ENCODE measurements around the gene GRIK4.
"Not testable (repeated sequence)": the region's sequence is repeated elsewhere in the genome, so short reads cannot be mapped to it uniquely, and the experiment has no call there.

GRIK4 gene

DNA sequence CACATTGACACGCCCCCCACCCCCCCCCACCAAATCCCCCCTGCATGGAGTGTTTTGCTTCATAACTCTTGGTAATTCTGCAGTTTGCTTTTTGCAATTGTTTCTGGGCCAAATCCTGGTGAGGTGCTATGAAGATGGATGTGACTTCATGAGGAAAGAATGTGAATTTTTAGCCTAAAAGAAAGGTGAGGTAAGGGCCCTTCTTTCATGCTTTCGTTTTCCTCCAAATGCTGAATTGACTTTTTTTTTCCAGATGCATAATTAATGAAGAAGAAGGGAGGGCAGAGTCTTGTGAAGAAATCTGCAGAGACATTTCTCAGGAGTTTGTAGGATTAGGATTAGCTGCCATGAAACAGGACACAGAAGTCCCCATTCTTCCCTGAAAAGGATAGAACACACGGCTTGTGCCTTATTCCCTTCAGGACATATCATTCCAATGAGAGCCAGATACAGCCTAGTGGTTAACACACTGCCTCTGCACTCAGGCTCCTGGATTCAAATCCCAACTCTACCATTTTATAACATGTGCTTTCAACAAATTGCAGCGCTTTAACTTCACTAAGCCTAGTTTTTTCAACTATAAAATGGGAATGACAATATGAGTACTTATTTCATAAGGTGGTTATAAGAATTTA, 492.8 kb downstream of the GRIK4 start:
- no peaks in the 10 kb centered on the region for H3K36me3 ChIP-seq (ENCODE audit: control insufficient read depth, insufficient read depth, low read length)
- H3K27me3 ChIP-seq (ENCODE audit: control insufficient read depth, insufficient read depth, low read length, poor library complexity, severe bottlenecking): no peaks in the 10 kb centered on the region
- H3K27ac ChIP-seq (ENCODE audit: insufficient read depth, low read depth, low read length, poor library complexity, severe bottlenecking): no peak overlapping the region
- H3K9me3 ChIP-seq (ENCODE audit: control insufficient read depth, low read length): no peaks in the 10 kb centered on the region
- WGBS, 2 experiments: 55 to 62% methylated on average over 2 to 4 of the region's 4 CpGs
- H3K4me3 ChIP-seq (ENCODE audit: insufficient read depth, low read depth, low read length): no peak overlapping the region
- H3K4me1 ChIP-seq (ENCODE audit: control insufficient read depth, insufficient read depth, low read length): no peaks in the 10 kb centered on the region

DNA sequence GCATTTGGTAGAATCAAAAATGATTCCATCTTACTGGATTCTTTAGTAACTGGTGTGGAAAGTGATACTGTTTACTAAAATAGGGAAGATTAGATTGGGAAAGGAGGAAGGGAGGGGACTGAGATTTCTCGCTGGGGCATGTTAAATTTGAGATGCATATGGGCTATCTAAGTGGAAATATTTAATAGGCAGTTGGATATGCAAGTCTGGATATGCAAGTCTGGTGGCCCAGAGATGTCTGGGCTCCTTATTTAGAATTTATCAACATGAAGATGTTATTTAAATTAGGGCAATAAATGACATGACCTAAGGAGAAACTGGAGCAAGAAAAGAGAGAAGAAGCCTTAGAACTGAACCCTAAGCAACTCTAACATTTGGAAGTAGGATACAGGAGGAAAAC, 495.4 kb downstream of the GRIK4 start:
- Histone ChIP-seq H3K27ac (ENCODE audit: insufficient read depth, low read depth, low read length, poor library complexity, severe bottlenecking) (no peak overlapping the region), H3K9me3 (ENCODE audit: control insufficient read depth, low read length) (no peaks in the 10 kb centered on the region), H3K27me3 (ENCODE audit: control insufficient read depth, insufficient read depth, low read length, poor library complexity, severe bottlenecking) (no peaks in the 10 kb centered on the region), H3K4me3 (ENCODE audit: insufficient read depth, low read depth, low read length) (no peak overlapping the region), H3K4me1 (ENCODE audit: control insufficient read depth, insufficient read depth, low read length) (no peaks in the 10 kb centered on the region), H3K36me3 (ENCODE audit: control insufficient read depth, insufficient read depth, low read length) (no peaks in the 10 kb centered on the region)
- 90 to 93% methylated on average over 1 of the region's 1 CpG for whole genome bisulfite sequencing, 2 experiments

DNA sequence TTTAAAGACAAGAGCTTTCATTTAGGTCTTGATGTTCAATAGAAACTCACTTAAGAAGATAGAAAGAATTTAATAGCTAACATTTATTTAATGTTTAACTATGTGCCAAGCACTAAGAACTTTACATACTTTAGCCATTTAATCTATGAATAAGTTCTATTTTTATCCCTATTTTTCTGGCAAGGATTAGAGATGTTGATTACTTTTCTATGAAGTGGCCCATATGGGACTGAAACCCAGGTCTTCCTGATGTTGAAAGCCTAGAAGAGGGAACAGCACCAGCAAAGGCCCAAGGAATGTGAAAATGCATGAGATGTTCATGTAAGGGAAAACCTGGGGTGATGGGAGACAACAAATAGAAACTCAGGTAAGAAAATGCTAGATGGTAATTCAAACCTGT, 497.0 kb downstream of the GRIK4 start:
- Histone ChIP-seq H3K27ac (ENCODE audit: insufficient read depth, low read depth, low read length, poor library complexity, severe bottlenecking) (no peak overlapping the region), H3K27me3 (ENCODE audit: control insufficient read depth, insufficient read depth, low read length, poor library complexity, severe bottlenecking) (no peaks in the 10 kb centered on the region), H3K4me1 (ENCODE audit: control insufficient read depth, insufficient read depth, low read length) (no peaks in the 10 kb centered on the region), H3K9me3 (ENCODE audit: control insufficient read depth, low read length) (no peaks in the 10 kb centered on the region), H3K4me3 (ENCODE audit: insufficient read depth, low read depth, low read length) (no peak overlapping the region), H3K36me3 (ENCODE audit: control insufficient read depth, insufficient read depth, low read length) (no peaks in the 10 kb centered on the region)

DNA sequence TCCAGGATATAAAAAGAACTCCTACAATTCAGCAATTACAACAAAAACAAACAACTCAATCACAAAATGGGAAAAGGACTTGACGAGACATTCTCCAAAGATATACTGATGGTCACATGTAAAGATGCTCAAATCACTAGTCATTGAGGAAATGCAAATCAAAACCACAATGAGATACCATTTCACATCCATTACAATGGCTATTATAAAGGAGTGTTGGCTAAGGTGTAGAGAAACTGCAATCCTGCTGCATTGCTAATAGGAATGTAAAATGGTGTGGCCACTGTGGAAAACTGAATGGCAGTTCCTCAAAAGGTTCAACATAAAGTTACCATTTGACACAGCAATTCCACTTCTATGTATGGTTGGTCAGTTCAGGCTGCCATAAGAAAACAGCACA, 500.5 kb downstream of the GRIK4 start:
- Histone ChIP-seq H3K27me3 (ENCODE audit: control insufficient read depth, insufficient read depth, low read length, poor library complexity, severe bottlenecking) (no peaks in the 10 kb centered on the region), H3K36me3 (ENCODE audit: control insufficient read depth, insufficient read depth, low read length) (no peaks in the 10 kb centered on the region), H3K4me1 (ENCODE audit: control insufficient read depth, insufficient read depth, low read length) (no peaks in the 10 kb centered on the region), H3K9me3 (ENCODE audit: control insufficient read depth, low read length) (no peaks in the 10 kb centered on the region), H3K27ac (ENCODE audit: insufficient read depth, low read depth, low read length, poor library complexity, severe bottlenecking) (no peak overlapping the region), H3K4me3 (ENCODE audit: insufficient read depth, low read depth, low read length) (no peak overlapping the region)
- 67 to 88% methylated on average over 1 of the region's 1 CpG for WGBS, 2 experiments

DNA sequence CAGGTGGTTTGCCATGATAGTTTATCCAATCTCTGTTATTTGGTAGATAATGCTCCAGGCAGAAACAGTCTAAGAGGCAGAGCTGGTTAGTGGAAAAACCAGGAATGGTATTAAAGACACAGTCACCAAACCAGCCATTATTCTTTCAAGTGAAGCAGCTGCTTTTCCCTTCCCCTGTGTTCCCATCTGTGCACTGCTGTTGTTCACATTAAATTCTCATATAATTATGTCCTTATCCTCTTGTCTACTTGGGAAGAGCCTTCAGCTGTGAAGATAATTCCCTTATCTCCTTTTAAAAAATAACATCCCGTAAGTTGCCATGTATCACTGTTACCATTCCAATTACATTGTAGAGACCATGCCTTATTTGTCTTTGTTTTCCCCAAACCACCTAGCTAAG, 507.2 kb downstream of the GRIK4 start:
- Histone ChIP-seq H3K9me3 (ENCODE audit: control insufficient read depth, low read length) (no peaks in the 10 kb centered on the region), H3K36me3 (ENCODE audit: control insufficient read depth, insufficient read depth, low read length) (no peaks in the 10 kb centered on the region), H3K27ac (ENCODE audit: insufficient read depth, low read depth, low read length, poor library complexity, severe bottlenecking) (no peak overlapping the region), H3K4me1 (ENCODE audit: control insufficient read depth, insufficient read depth, low read length) (no peaks in the 10 kb centered on the region), H3K27me3 (ENCODE audit: control insufficient read depth, insufficient read depth, low read length, poor library complexity, severe bottlenecking) (no peaks in the 10 kb centered on the region), H3K4me3 (ENCODE audit: insufficient read depth, low read depth, low read length) (no peak overlapping the region)
- WGBS, 2 experiments: 91 to 92% methylated on average over 1 of the region's 1 CpG

DNA sequence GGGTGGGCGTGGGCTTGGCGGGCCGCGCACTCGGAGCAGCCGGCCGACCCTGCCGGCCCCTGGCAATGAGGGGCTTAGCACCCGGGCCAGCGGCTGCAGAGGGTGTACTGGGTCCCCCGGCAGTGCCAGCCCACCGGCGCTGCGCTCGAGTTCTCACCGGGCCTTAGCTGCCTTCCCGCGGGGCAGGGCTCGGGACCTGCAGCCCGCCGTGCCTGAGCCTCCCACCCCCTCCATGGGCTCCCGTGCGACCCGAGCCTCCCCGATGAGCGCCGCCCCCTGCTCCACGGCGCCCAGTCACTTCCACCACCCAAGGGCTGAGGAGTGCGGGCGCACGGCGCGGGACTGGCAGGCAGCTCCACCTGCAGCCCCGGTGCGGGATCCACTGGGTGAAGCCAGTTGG, 510.2 kb downstream of the GRIK4 start:
- not testable (repeated sequence) for H3K27ac ChIP-seq (ENCODE audit: insufficient read depth, low read depth, low read length, poor library complexity, severe bottlenecking); H3K27me3 ChIP-seq (ENCODE audit: control insufficient read depth, insufficient read depth, low read length, poor library complexity, severe bottlenecking); H3K4me1 ChIP-seq (ENCODE audit: control insufficient read depth, insufficient read depth, low read length); H3K36me3 ChIP-seq (ENCODE audit: control insufficient read depth, insufficient read depth, low read length); H3K4me3 ChIP-seq (ENCODE audit: insufficient read depth, low read depth, low read length); H3K9me3 ChIP-seq (ENCODE audit: control insufficient read depth, low read length)
- 95 to 96% methylated on average over 36 of the region's 36 CpGs for WGBS, 2 experiments

DNA sequence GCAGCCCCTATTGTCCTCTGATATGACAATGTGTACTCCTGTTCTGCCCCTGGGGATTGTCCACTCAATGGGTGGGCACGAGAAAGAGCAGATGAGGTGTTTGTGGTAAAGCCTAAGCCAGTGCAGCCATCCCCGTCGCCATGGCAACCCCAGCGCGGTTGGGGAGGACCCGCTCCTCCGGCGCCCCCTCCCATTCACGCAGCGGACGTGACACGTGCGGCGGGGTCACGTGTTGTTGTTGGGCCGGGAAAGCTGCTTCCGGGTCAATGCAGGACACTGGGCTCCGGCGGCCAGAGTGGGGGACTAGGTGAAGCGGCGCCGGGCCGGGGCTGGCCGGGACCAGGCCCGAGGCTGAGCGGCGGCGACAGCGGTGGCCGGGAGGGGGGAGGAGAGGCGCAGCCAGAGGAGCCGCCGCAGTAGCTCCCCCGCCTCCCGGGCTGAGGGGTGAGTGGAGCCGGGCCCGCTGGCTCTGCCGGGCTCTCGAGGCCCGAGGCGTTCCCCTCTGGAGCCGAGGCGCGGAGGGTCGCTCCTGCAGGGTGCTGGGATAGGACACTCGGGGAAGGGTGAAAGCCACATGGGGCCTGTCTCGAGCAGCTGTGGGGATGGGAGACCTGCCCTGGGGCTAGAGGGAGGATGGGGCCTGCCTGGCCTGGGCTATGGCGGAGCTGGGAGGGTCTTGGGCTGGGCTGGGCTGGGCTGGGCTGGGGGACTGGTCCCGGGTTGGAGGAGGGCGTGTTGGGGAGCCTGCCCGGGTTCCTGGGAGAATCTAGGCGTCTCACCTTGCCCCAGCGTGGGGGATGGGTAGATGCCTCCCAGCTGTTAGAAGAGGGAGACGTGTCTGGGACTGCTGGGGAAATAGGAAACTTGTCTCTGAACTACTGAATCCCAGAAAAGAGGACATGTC, 512.6 kb downstream of the GRIK4 start, which contains the start of gene TBCEL:
Gene TBCEL (plus strand): TSS at position 255 of the 904 bp plus-strand sequence. CDS start 21,589 bp downstream, outside the sequence.
- peak within 1 kb of the TSS; percentile 60 for H3K27ac ChIP-seq (ENCODE audit: insufficient read depth, low read depth, low read length, poor library complexity, severe bottlenecking)
- 1% methylated on average over 54 of the region's 54 CpGs for WGBS, 2 experiments

DNA sequence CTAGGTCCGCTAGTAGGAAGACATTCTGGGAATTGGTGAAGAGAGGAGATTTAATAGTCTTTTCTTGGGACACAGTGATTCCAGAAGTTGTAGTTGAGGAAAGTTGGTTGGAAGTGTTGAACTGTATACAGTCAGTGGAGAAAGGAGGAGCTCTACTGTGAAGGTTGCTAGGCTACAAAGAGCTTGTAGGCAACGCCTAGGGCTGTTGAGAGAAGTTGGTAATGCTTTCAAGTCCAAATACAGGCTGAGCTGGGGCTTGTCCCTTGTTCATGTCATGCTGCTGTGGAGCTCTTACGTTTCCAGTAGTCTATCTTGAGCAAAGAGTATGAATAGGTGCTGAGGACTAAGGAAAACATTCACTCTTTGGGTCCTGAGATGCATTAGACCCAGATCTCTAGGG, 513.4 kb downstream of the GRIK4 start:
- Histone ChIP-seq H3K4me3 (ENCODE audit: insufficient read depth, low read depth, low read length) (peak overlapping the region; percentile 91), H3K27me3 (ENCODE audit: control insufficient read depth, insufficient read depth, low read length, poor library complexity, severe bottlenecking) (no peaks in the 10 kb centered on the region), H3K36me3 (ENCODE audit: control insufficient read depth, insufficient read depth, low read length) (no peaks in the 10 kb centered on the region), H3K4me1 (ENCODE audit: control insufficient read depth, insufficient read depth, low read length) (peaks cover 7% of the 10 kb centered on the region), H3K27ac (ENCODE audit: insufficient read depth, low read depth, low read length, poor library complexity, severe bottlenecking) (no peak overlapping the region), H3K9me3 (ENCODE audit: control insufficient read depth, low read length) (no peaks in the 10 kb centered on the region)
- WGBS, 2 experiments: 71 to 76% methylated on average over 3 of the region's 3 CpGs

More for the DNA sequence above, 512.6 kb downstream of the GRIK4 start, which contains the start of gene TBCEL:
- Histone ChIP-seq H3K9me3 (ENCODE audit: control insufficient read depth, low read length) (no peaks in the 10 kb centered on the region), H3K4me1 (ENCODE audit: control insufficient read depth, insufficient read depth, low read length) (peaks cover 7% of the 10 kb centered on the region), H3K36me3 (ENCODE audit: control insufficient read depth, insufficient read depth, low read length) (no peaks in the 10 kb centered on the region), H3K4me3 (ENCODE audit: insufficient read depth, low read depth, low read length) (peak within 1 kb of the TSS; percentile 91), H3K27me3 (ENCODE audit: control insufficient read depth, insufficient read depth, low read length, poor library complexity, severe bottlenecking) (no peaks in the 10 kb centered on the region)

DNA sequence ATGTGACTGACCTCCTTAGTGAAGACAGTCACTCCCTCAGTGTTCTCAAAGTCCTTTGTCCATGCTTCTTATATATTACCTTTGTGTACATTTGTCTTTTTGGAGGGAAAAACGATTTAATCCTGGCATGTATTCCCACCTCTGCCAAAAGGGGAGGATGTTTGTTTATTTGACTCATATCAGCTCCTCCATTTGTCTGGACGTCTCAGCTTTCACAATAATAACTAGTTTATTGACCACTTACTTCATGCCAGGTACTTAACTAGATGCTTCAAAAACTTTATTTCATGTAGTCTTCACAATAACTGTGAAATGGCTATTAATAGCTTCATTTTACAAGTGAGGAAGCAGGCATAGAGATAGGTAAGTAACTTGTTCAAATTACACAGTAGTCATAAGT, 517.6 kb downstream of the GRIK4 start:
- Histone ChIP-seq H3K27ac (ENCODE audit: insufficient read depth, low read depth, low read length, poor library complexity, severe bottlenecking) (no peak overlapping the region), H3K27me3 (ENCODE audit: control insufficient read depth, insufficient read depth, low read length, poor library complexity, severe bottlenecking) (no peaks in the 10 kb centered on the region), H3K36me3 (ENCODE audit: control insufficient read depth, insufficient read depth, low read length) (no peaks in the 10 kb centered on the region), H3K4me3 (ENCODE audit: insufficient read depth, low read depth, low read length) (no peak overlapping the region), H3K4me1 (ENCODE audit: control insufficient read depth, insufficient read depth, low read length) (peaks cover 7% of the 10 kb centered on the region), H3K9me3 (ENCODE audit: control insufficient read depth, low read length) (no peaks in the 10 kb centered on the region)
- WGBS, 2 experiments: 95 to 100% methylated on average over 1 to 2 of the region's 2 CpGs

DNA sequence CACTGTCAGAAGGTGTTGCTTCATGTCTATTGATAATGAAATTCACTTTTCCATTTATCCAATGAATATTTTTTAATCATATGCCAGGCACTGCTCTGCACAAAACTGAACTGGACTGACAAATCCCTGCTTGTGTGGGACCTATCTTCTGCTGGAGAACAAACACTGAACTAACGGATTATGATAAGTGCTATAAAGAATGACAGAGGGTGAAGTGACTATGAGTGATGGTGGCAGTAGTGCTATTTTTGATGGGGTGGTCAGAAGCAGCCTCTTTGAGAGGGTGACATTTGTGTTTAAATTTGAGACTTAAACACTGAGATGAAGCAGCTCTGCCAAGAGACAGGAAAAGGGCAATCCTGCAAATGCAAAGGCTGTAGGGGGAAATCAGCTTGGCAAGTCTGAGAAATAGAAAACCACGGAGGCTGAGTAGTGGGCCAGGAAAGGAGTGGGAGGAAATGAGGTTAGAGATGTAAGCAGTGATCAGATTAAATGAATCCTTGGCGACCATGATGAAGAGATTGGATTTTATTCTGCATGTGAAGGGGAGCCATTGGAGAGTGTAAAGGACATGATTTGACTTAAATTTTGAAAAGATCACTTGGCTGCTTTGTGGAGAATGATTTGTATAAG, 518.4 kb downstream of the GRIK4 start:
- H3K4me3 ChIP-seq (ENCODE audit: insufficient read depth, low read depth, low read length): no peak overlapping the region
- WGBS, 2 experiments: 94% methylated on average over 3 of the region's 3 CpGs
- H3K36me3 ChIP-seq (ENCODE audit: control insufficient read depth, insufficient read depth, low read length): no peaks in the 10 kb centered on the region
- H3K27ac ChIP-seq (ENCODE audit: insufficient read depth, low read depth, low read length, poor library complexity, severe bottlenecking): no peak overlapping the region
- no peaks in the 10 kb centered on the region for H3K9me3 ChIP-seq (ENCODE audit: control insufficient read depth, low read length)
- H3K27me3 ChIP-seq (ENCODE audit: control insufficient read depth, insufficient read depth, low read length, poor library complexity, severe bottlenecking): no peaks in the 10 kb centered on the region
- peaks cover 4% of the 10 kb centered on the region for H3K4me1 ChIP-seq (ENCODE audit: control insufficient read depth, insufficient read depth, low read length)
